ENCODE data around the gene CLIC1. TPM values are rescaled to one million over a fixed set of nuclear protein-coding genes. Genes with fewer than 3 reads are reported as not detected.

Gene CLIC1
- total and polyA plus RNA-seq, 7 donors, result 172 to 668 (median 251) TPM

- 24 to 30% methylated on average over 7 of the region's 7 CpGs for WGBS, 2 donors
- Histone ChIP-seq H3K27me3 (no peaks in the 10 kb centered on the region), H3K36me3 (peaks cover 0 to 38% (median 13%) of the 10 kb centered on the region in 4 donors), H3K27ac (peak overlapping the region; percentile 94 to 99 (median 97)), H3K4me1 (peaks cover 0 to 36% (median 22%) of the 10 kb centered on the region in 4 donors), H3K9me3 (no peaks in the 10 kb centered on the region), H3K4me3 (peak overlapping the region; percentile 66 to 92 (median 80))
- intact Hi-C loops (cut with DNase I), result loop anchor here (10.0 kb wide), 1 partner anchor 157 kb away; the partner anchor contains the start of genes ATP6V1G2, DDX39B and NFKBIL1
- no peak for DNase-seq
- no peak for TF ChIP-seq EP300 (IDR thresholded peaks at IDR 0.05)
- no peak for TF ChIP-seq CTCF (IDR thresholded peaks at IDR 0.05)
- no peak for TF ChIP-seq POLR2A (IDR thresholded peaks at IDR 0.05)
- no peak for TF ChIP-seq POLR2AphosphoS5 (IDR thresholded peaks at IDR 0.05)
Observed at GRCh38 chr6:31701666-31702404, 34.5 kb downstream of the CLIC1 start.

GRCh38 chr6:31700740-31701401 lies 35.5 kb downstream of the CLIC1 start:
- TF ChIP-seq EP300 (IDR thresholded peaks at IDR 0.05) (no peak), POLR2A (IDR thresholded peaks at IDR 0.05) (no peak), POLR2AphosphoS5 (IDR thresholded peaks at IDR 0.05) (no peak), CTCF (IDR thresholded peaks at IDR 0.05) (no peak)
- Histone ChIP-seq H3K27me3 (no peaks in the 10 kb centered on the region), H3K27ac (peak overlapping the region in 1 of 4 donors; percentile 94), H3K4me1 (peaks cover 0 to 36% (median 22%) of the 10 kb centered on the region in 4 donors), H3K4me3 (no peak overlapping the region), H3K9me3 (no peaks in the 10 kb centered on the region), H3K36me3 (peaks cover 0 to 47% (median 20%) of the 10 kb centered on the region in 4 donors)
- intact Hi-C loops (cut with DNase I), result loop anchor here (10.0 kb wide), 1 partner anchor 156 kb away; the partner anchor contains the start of genes ATP6V1G2, DDX39B and NFKBIL1
- no peak for DNase-seq
- 49 to 73% methylated on average over 5 of the region's 5 CpGs for WGBS, 2 donors

GRCh38 chr6:31697555-31697954 lies 38.8 kb downstream of the CLIC1 start:
- H3K27ac ChIP-seq, result no peak overlapping the region
- intact Hi-C loops (cut with DNase I), result no loop called here
- no peaks in the 10 kb centered on the region for H3K27me3 ChIP-seq
- H3K4me3 ChIP-seq, result no peak overlapping the region
- no peak for DNase-seq
- 61 to 62% methylated on average over 3 of the region's 3 CpGs for WGBS, 2 donors
- peaks cover 0 to 29% (median 19%) of the 10 kb centered on the region in 4 donors for H3K4me1 ChIP-seq
- H3K9me3 ChIP-seq, result no peaks in the 10 kb centered on the region
- H3K36me3 ChIP-seq, result peaks cover 20 to 80% (median 46%) of the 10 kb centered on the region in 4 donors
- TF ChIP-seq EP300 (IDR thresholded peaks at IDR 0.05) (no peak), POLR2A (IDR thresholded peaks at IDR 0.05) (no peak), POLR2AphosphoS5 (IDR thresholded peaks at IDR 0.05) (no peak), CTCF (IDR thresholded peaks at IDR 0.05) (no peak)

GRCh38 chr6:31693535-31693934 lies 42.8 kb downstream of the CLIC1 start:
- TF ChIP-seq POLR2A (IDR thresholded peaks at IDR 0.05), result no peak
- H3K9me3 ChIP-seq, result no peaks in the 10 kb centered on the region
- no peak overlapping the region for H3K4me3 ChIP-seq
- no peaks in the 10 kb centered on the region for H3K4me1 ChIP-seq
- intact Hi-C loops (cut with DNase I), result no loop called here
- H3K27me3 ChIP-seq, result no peaks in the 10 kb centered on the region
- 93% methylated on average over 6 of the region's 6 CpGs for WGBS, 2 donors
- H3K27ac ChIP-seq, result no peak overlapping the region
- H3K36me3 ChIP-seq, result peaks cover 48 to 97% (median 74%) of the 10 kb centered on the region in 4 donors
- DNase-seq, result no peak

GRCh38 chr6:31692886-31693285 lies 43.4 kb downstream of the CLIC1 start:
- Histone ChIP-seq H3K27me3 (no peaks in the 10 kb centered on the region), H3K9me3 (no peaks in the 10 kb centered on the region), H3K36me3 (peaks cover 54 to 99% (median 81%) of the 10 kb centered on the region in 4 donors), H3K4me1 (no peaks in the 10 kb centered on the region), H3K27ac (no peak overlapping the region), H3K4me3 (no peak overlapping the region)
- no peak for TF ChIP-seq EP300 (IDR thresholded peaks at IDR 0.05)
- TF ChIP-seq POLR2A (IDR thresholded peaks at IDR 0.05), result no peak
- no peak for TF ChIP-seq POLR2AphosphoS5 (IDR thresholded peaks at IDR 0.05)
- no peak for TF ChIP-seq CTCF (IDR thresholded peaks at IDR 0.05)
- no peak for DNase-seq
- intact Hi-C loops (cut with DNase I), result no loop called here
- 91 to 93% methylated on average over 9 of the region's 9 CpGs for WGBS, 2 donors

Measured in sigmoid colon (tissue), 7 donors.